Forelimb muscle (tissue), 1 donor: ENCODE results near the gene UBXN7. TPM values are rescaled to one million over a fixed set of nuclear protein-coding genes. Genes with fewer than 3 reads are reported as not detected.
A peak's percentile ranks its signal among the peaks of the same experiment; 100 is the strongest.
"Not testable (repeated sequence)": the region's sequence is repeated elsewhere in the genome, so short reads cannot be mapped to it uniquely, and the experiment has no call there.

Source experiments
- DNase-seq: peaks from one replicate; pipeline ENCODE4 v3.0.0-alpha.2; 2013; ENCODE audit warnings: low read depth
- polyA plus RNA-seq: library from polyadenylated mRNA; unstranded; fragments of 120-200 nt; gene quantifications from one replicate; pipeline ENCODE4 v1.2.1, GENCODE V29; 2013; ENCODE audit not compliant: insufficient read length

Gene UBXN7, protein sequence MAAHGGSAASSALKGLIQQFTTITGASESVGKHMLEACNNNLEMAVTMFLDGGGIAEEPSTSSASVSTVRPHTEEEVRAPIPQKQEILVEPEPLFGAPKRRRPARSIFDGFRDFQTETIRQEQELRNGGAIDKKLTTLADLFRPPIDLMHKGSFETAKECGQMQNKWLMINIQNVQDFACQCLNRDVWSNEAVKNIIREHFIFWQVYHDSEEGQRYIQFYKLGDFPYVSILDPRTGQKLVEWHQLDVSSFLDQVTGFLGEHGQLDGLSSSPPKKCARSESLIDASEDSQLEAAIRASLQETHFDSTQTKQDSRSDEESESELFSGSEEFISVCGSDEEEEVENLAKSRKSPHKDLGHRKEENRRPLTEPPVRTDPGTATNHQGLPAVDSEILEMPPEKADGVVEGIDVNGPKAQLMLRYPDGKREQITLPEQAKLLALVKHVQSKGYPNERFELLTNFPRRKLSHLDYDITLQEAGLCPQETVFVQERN
- 17.3 TPM for polyA plus RNA-seq

DNA sequence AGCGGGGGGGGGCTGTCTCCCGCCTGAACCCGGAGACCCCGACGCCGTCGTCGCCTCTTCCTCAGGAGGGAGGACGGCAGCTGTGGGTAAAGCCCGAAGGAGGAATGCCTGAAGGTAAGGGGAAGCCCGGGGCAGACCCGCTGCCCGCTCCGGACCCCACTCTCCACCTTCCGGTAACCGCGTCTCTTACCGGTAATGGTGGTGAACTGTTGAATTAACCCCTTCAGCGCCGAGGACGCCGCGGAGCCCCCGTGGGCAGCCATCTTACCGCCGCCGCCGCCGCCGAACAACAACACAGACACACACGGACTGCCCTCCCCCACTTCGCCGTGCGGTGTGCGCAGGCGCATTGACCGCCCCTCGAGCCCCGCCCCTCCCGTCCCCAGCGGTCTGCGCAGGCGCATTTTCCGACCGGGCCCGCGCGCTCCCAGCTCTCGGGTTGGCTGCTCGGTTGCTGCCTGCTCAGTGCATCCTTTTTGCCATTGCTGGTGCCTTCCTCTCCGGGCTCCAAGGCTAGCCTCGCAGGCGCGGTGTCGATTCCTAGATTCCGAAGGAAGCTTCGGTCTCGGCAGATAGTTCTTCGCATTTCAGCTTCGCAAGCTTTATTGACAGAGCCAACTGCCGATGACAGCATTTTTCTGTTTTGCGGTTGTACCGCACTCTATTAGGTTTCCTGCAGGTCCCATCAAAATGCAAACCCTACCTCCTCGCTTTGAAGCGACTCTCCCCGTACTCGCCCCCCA is at the start of gene UBXN7:
Gene UBXN7, minus strand, starts transcription at position 291 of the 743 bp plus-strand sequence. Its CDS starts 28 bp downstream, at position 263.
- peak; percentile 73 for DNase-seq

DNA sequence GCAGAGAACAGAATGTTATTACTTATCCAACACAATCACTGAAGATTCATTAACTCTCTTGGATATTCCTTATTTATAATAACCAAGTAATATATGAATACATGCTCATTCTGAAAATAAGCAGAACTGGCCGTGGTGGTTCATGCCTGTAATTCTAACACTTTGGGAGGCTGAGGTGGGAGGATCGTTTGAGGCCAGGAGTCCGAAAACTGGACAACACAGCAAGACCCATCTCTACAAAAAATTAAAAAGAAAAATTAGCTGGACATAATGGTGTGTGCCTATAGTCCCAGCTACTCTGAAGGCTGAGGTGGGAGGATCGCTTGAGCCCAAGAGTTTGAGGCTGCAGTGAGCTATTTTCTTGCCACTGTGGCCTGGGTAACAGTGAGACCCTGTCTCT is 45.5 kb upstream of the UBXN7 start:
- DNase-seq, result no peak

DNA sequence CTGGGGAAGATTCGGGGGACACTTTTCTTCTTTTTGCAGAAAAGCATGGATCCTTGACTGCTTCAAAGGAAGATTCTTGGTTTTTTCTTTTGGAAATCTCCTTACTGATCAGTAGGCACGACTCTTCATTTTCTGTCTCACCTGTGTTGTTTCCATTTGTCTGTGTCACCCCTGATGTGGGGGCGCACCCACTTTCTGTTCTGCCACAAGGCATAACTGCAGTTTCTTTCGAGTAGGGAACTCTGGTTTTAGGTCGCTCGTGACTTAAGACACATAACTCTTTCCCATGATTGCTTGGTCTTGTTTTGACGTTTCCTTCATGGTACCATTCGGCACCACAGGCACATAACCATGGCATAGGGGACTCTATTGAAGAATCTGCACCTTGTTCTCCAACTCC is 40.1 kb upstream of the UBXN7 start:
- DNase-seq, result no peak

DNA sequence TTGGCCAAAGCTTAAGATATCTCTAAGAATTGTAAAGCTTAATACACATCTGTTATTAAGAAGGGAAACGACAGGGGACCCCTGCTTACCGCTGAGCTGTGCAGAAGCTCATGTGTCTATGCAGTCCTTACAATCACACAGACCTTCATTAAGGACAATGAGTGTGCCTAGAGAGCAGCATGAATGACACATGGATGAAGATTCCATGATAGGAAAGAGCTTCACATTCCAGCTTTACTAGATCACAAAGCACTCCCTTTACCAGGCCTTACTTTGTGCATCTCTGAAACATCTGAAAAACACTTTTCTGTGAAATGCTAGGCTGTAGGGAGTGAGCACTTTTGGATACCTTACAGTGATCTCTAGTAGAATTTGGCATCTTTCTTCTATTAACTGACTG is 39.3 kb upstream of the UBXN7 start:
- DNase-seq, result no peak

DNA sequence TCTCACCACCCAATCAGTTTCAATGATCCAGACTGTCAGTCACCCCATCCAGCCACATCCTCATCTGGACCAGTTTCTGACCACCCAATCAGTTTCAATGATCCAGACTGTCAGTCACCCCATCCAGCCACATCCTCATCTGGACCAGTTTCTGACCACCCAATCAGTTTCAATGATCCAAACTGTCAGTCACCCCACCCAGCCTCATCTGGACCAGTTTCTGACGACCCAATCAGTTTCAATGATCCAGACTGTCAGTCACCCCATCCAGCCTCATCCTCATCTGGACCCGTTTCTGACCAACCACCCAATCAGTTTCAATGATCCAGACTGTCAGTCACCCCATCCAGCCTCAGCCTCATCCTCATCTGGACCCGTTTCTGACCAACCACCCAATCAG is 38.0 kb upstream of the UBXN7 start:
- DNase-seq, result not testable (repeated sequence)

DNA sequence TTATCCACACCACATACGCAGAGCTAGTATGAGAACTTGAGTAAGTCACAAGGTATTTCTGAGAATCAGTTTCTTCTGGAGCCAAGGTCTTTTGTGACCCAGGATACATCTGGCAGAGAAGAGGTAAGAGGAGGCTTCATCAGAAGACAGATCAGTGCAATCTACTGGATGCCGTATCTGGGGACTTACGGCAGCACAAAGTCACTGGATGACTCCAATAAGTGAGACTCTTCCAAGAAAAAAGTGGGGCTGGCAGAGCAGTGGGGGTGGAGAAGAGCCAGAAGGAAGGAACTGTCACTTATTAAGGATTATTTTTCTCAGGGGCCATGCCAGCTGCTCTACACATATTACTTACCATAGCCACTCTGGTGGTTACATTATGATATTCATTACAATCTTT is 31.6 kb upstream of the UBXN7 start:
- DNase-seq, result no peak

DNA sequence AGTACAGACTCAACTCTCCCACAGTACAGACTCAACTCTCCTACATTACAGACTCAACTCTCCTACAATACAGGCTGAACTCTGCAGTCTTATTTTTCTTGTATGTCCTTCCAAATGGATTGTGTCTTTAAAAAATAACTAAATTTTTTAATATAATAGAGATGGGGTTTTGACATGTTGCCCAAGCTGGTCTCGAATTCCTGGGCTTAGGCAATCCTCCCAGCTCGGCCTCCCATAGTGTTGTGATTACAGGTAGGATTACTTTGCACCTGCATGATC is 31.2 kb upstream of the UBXN7 start:
- DNase-seq, result no peak

DNA sequence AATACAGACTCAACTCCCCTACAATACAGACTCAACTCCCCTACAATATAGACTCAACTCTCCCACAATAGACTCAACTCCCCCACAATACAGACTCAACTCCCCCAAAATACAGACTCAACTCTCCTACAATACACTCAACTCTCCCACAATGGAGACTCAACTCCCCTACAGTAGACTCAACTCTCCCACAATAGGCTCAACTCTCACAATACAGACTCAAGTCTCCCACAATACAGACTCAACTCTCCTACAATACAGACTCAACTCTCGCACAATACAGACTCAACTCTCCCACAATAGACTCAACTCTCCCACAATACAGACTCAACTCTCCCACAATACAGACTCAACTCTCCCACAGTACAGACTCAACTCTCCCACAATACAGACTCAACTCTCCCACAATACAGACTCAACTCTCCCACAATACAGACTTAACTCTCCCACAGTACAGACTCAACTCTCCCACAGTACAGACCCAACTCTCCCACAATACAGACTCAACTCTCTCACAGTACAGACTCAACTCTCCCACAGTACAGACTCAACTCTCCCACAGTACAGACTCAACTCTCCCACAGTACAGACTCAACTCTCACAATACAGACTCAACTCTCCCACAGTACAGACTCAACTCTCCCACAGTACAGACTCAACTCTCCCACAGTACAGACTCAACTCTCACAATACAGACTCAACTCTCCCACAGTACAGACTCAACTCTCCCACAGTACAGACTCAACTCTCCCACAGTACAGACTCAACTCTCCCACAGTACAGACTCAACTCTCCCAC is 30.7 kb upstream of the UBXN7 start:
- not testable (repeated sequence) for DNase-seq

DNA sequence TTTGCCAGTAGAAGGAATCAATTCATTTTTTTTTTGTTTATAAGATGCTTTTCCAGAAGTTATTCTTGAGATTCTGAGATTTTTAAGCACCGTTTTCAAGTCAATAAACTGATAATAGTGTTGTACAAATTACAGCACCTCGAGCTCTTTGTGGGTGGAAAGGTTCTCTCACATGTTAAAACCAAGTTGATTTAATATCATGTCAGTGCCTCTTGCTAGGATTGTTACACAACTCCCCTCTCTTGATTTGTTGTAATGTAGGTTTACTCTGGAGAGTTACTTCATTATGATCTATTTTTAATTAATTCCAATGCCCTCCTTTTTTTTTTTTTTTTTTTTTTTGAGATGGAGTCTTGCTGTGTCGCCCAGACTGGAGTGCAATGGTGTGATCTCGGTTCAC is 25.8 kb upstream of the UBXN7 start:
- DNase-seq, result no peak

DNA sequence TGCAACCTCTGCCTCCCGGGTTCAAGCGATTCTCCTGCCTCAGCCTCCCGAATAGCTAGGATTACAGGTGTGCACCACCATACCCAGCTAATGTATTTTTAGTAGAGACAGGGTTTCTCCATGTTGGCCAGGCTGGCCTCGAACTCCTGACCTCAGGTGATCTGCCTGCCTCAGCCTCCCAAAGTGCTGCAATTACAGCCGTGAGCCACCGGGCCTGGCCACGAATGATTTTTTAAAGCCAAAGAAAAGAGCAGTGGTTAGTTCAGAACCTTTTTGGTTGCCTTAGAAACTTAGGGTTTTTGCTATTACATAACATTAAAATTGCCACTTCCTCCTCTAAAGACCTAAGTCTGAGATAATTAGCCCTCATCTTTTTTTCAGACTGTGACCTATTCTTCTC is 25.2 kb upstream of the UBXN7 start:
- DNase-seq, result not testable (repeated sequence)

DNA sequence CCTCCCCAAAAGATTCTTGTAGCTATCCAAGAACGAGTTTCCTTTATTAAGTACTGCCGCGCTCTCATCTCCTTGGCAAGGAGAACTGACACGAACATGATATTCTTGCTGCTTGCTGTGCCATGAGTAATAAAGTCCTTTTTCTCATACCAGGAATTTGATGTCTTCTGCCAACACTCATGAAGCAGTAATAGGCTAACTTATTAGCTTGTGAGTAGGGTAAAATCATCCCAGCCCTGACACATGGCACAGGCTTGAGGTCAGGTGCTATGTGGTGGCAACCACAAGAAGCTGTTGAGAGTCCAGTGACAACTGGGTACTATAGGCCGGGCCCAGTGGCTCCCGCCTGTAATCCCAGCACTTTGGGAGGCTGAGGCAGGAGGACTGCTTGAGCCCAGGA is 22.7 kb upstream of the UBXN7 start:
- no peak for DNase-seq

DNA sequence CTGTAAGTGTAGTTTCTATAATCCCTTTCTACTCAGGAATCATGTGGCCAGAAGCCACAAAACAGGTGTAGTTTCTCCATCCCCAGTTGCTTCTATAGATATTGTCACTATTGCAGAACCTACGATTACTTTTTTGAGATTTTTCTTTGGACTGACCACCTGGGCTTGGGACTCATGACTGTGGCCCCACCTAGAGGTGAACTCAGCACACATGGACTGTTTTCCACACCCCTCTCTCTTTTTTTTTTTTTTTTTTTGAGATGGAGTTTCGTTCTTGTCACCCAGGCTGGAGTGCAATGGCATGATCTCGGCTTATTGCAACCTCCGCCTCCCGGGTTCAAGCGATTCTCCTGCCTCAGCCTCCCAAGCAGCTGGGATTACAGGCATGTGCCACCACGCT is 13.2 kb upstream of the UBXN7 start:
- DNase-seq, result not testable (repeated sequence)

DNA sequence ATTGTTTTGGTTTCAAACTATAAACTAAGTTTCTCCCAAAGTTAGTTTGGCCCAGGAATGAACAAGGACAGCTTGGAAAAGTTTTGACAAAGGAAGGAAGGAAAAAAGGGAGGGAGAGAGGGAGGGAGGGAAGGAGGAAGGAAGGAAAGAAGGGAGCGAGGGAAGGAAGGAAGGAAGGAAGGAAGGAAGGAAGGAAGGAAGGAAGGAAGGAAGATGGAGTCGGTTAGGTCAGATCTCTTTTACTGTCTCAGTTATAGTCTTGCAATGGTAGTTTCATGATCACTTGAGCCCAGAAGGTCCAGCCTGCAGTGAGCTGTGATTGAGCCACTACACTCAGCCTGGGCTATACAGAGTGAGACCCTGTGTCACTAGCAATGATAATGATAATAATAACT is 12.3 kb upstream of the UBXN7 start:
- no peak for DNase-seq

DNA sequence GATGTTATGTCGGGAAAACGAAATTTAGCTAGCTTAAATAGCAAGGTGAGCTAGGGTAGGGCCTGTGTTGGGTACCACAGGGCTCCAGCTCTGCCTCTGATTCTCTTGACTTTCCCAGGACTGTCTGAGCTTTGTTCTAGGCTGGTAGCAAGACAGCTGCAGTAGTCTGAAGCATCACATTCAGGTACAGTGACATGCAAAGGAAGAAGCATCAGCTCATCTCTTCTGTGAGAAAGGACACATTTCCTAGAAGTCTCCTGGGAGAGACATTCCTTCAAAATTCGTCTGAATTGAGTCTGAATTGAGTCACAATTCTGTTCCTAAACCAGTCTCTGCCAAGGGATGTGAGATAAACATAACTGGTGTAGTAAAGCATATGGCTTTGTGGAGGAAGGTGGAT is 8.5 kb upstream of the UBXN7 start:
- no peak for DNase-seq

DNA sequence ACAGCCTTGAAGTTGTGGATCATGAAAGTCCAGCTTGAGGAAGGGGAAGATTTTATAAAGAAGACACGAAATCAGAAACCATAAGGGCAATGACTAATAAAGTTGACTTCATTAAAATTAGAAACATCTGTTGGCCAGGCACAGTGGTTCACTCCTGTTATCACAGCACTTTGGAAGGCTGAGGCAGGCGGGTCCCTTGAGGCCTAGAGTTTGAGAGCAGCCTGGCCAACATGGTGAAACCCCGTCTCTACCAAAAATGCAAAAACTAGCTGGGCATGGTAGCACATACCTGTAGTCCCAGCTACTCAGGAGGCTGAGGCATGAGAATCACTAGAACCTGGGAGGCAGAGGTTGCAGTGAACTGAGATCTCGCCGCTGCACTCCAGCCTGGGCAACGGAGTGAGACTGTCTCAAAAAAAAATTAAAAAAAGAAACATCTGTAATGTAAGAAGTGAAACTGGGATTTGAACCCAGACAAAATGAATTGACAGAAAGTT is 7.9 kb upstream of the UBXN7 start:
- no peak for DNase-seq

DNA sequence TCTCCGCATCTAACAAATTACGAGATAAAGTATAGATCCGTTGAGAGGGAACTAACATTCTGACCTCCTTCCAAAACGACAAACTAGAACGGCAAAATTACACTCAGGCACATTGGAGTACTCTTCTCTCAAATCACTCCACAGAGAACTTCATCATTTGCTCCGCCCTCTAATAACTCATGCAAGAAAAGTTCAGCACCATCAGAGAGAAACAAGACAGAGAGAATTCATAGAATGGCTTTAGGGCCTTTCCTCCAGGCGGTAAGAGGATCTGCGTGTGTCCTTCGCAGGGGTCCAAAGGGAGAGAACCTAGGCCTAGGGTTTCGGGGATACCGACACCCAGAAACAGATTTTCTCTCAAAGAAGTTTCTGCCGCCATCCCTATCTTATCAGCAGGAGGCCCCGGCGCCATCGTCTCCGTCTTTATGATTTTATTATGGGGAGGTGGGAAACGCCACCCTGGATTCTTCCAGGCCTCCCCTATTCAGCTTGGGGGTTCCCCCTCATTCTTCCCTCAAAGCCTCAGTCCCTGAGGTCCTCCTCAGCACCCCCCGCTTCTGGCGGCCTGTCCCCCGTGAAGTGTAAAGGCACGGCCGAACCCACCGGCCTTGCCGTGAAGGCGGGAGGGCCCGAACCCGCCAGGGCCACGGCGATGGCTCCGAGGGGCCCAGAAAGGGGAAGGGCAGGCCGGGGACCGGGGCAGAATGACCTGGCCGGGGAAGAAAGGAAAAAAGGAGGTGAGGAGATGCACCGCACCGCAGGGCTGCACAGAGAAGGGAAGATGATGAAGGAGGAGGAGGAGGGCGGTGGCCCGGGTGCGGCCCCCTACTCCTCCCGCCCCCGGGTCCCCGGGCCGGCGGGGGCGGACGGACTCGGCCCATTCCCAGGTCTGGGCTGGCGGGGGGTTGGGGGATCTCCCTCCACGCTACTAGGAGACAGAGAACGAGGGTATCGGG is 768 bp downstream of the UBXN7 start:
- DNase-seq, result no peak

DNA sequence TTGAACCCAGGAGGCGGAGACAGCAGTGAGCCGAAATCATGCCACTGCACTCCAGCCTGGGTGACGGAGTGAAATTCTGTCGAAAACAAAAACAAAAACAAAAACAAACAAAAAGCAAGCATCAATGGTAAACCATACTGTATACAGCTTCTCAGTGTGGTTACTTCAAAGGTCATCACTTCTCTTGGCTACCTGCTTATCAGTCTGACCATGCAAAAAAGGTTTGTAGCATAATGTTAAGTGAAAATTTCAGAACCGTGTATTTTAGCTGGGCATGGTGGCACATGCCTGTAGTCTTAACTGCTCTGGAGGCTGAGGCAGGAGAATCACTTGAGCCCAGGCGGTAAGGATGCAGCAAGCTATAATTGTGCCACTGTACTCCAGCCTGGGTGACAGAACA is 4.2 kb downstream of the UBXN7 start:
- no peak for DNase-seq

DNA sequence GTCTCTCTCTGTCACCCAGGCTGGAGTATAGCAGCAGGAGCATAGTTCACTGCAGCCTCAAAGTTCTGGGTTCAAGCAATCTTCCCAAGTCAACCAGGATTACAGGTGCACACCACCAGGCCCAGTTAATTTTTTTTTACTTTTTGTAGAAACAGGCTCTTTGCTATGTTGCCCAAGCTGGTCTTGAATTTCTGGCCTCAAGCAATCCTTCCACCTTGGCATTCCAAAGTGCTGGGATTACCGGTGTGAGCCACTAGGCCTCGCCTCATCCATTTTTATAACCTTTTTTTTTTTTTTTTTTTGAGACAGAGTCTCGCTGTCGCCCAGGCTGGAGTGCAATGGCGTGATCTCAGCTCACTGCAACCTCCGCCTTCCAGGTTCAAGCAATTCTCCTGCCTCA is 7.8 kb downstream of the UBXN7 start:
- DNase-seq, result not testable (repeated sequence)

DNA sequence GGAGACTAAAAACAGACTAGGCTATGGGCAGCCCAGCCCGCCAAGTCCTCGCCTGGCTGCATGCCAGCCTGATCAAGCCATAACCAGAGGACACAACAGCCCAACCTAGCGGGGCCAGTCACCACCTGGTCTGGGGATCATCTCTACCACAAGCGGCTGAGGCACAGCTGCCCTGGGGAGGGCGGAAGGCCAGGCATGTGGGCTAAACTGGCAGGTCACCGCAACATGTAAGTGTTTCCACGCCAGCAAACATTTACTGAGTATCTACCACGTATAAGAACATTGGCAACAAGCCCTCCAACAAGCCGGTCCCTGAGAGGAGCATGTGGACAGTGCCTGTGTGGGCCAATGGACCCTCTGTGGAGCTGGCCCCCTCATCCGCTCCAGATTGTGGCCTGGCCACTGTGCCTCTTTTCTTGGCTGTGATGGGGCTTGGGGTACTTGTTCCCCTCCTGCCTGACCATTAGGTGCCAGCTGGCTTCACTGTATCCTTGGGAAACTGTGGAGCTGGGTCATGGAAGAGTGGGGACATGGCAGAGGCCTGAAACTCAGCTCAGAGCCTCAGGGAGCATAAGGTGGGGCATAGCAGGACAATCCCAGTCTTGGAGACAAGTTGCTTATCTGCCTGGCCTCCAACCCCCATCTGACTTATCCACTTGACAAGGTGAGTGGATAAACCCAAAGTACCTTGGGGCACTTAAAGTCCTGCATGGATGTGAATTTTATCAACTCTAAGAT is 9.0 kb downstream of the UBXN7 start:
- no peak for DNase-seq

DNA sequence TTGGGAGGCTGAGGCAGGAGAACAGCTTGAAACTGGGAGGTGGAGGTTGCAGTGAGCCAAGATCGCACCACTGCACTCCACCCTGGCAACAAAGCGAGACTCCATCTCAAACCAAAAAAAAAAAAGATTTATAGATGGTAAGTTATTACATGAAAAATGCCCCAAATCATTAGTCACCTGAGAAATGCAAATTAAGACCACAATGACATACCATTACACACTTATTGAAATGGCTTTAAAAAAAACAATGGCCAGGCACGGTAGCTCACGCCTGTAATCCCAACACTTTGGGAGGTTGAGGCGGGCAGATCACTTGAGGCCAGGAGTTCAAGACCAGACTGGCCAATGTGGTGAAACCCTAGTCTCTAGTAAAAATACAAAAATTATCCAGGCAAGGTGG is 10.6 kb downstream of the UBXN7 start:
- not testable (repeated sequence) for DNase-seq
